ENCODE results near the gene SELENOM.

GRCh38 chr22:31079095-31079642 is 28.2 kb downstream of the SELENOM start:
- no peak for TF ChIP-seq POLR2AphosphoS5 (IDR thresholded peaks at IDR 0.05; ENCODE audit: low read depth)
- no peak for TF ChIP-seq CTCF (IDR thresholded peaks at IDR 0.05; ENCODE audit: insufficient read depth, low read length)
